Loucy (cell line): ENCODE measurements around the gene SORT1.
A peak's percentile ranks its signal among the peaks of the same experiment; 100 is the strongest.

Experiments used
- H2AFZ ChIP-seq: fragments of 200-600 bp; sonication (generic); 2 replicates; pipeline ENCODE4 v1.6.0; 2016; ENCODE audit warnings: antibody characterized with exemption, mild to moderate bottlenecking, low read length, moderate library complexity
- H3F3A ChIP-seq: fragments of 200-600 bp; 2 replicates; pipeline ENCODE4 v1.6.0; 2016; ENCODE audit warnings: antibody characterized with exemption, low read depth, mild to moderate bottlenecking
- H3K27me3 ChIP-seq: fragments of 200-600 bp; sonication (generic); 2 replicates; pipeline ENCODE4 v1.6.1; 2014; ENCODE audit warnings: low read length, mild to moderate bottlenecking; ENCODE audit not compliant: insufficient read depth, poor library complexity, severe bottlenecking
- H3K36me3 ChIP-seq: fragments of 200-600 bp; sonication (generic); 2 replicates; pipeline ENCODE4 v1.6.1; 2016; ENCODE audit warnings: low read length; ENCODE audit not compliant: insufficient read depth
- H3K4me1 ChIP-seq: fragments of 200-600 bp; sonication (generic); 2 replicates; pipeline ENCODE4 v1.5.1; 2014; ENCODE audit warnings: low read length, mild to moderate bottlenecking; ENCODE audit not compliant: insufficient read depth, poor library complexity, severe bottlenecking
- H3K4me2 ChIP-seq: fragments of 200-600 bp; sonication (generic); 2 replicates; pipeline ENCODE4 v1.6.0; 2014; ENCODE audit warnings: antibody characterized with exemption, low read length, low read depth, mild to moderate bottlenecking; ENCODE audit not compliant: poor library complexity, severe bottlenecking
- H3K4me3 ChIP-seq: fragments of 200-600 bp; sonication (generic); 2 replicates; pipeline ENCODE4 v1.5.1; 2014; ENCODE audit warnings: low read length, mild to moderate bottlenecking, mixed read lengths; ENCODE audit not compliant: poor library complexity, severe bottlenecking
- H3K79me2 ChIP-seq: fragments of 200-600 bp; sonication (generic); 2 replicates; pipeline ENCODE4 v1.6.1; 2014; ENCODE audit warnings: low read length; ENCODE audit not compliant: insufficient read depth
- H3K9ac ChIP-seq: fragments of 200-600 bp; sonication (generic); 2 replicates; pipeline ENCODE4 v1.6.0; 2014; ENCODE audit warnings: mild to moderate bottlenecking, low read depth, low read length, moderate library complexity; ENCODE audit not compliant: poor library complexity, severe bottlenecking
- H3K9me2 ChIP-seq: fragments of 200-600 bp; sonication (generic); replicated peaks from 2 replicates; pipeline ENCODE4 v1.6.1; 2016; ENCODE audit warnings: low read depth, low read length, mixed read lengths
- H3K9me3 ChIP-seq: fragments of 200-600 bp; sonication (generic); 2 replicates; pipeline ENCODE4 v1.6.1; 2014; ENCODE audit warnings: mild to moderate bottlenecking, antibody characterized with exemption, low read length, low read depth; ENCODE audit not compliant: insufficient read depth
- H4K20me1 ChIP-seq: fragments of 200-600 bp; sonication (generic); 2 replicates; pipeline ENCODE4 v1.6.0; 2014; ENCODE audit warnings: antibody characterized with exemption, low read length, mild to moderate bottlenecking; ENCODE audit not compliant: insufficient read depth, poor library complexity, severe bottlenecking
- CTCF ChIP-seq: fragments of 200-600 bp; sonication (generic); conservative IDR thresholded peaks from 2 replicates; pipeline ENCODE4 v1.5.1; 2014; ENCODE audit warnings: mild to moderate bottlenecking, antibody characterized with exemption, low read length
- EZH2phosphoT487 ChIP-seq: fragments of 200-600 bp; IDR thresholded peaks from 2 replicates; pipeline ENCODE4 v1.6.1; 2018; ENCODE audit warnings: antibody characterized with exemption, mild to moderate bottlenecking, moderate library complexity, borderline replicate concordance

Gene SORT1

GRCh38 chr1:109281680-109282496, 115.8 kb downstream of the SORT1 start:
- peak overlapping the region; percentile 86 for H3K4me3 ChIP-seq
- TF ChIP-seq CTCF, result no peak
- no peak for TF ChIP-seq EZH2phosphoT487
- no peaks in the 10 kb centered on the region for H3K9me3 ChIP-seq
- no peak overlapping the region; the same call in 1 of the 2 replicates for H2AFZ ChIP-seq
- H3K4me2 ChIP-seq, result peak overlapping the region; percentile 94
- H3F3A ChIP-seq, result no peaks in the 10 kb centered on the region
- H4K20me1 ChIP-seq, result no peaks in the 10 kb centered on the region
- H3K9me2 ChIP-seq, result no peaks in the 10 kb centered on the region
- H3K79me2 ChIP-seq, result peaks cover 35% of the 10 kb centered on the region
- peak overlapping the region; percentile 92 for H3K9ac ChIP-seq
- no peaks in the 10 kb centered on the region for H3K36me3 ChIP-seq
- H3K4me1 ChIP-seq, result peaks cover 41% of the 10 kb centered on the region
- H3K27me3 ChIP-seq, result no peaks in the 10 kb centered on the region

- Histone ChIP-seq H3K9ac (peak overlapping the region; percentile 92), H2AFZ (no peak overlapping the region), H3K9me3 (no peaks in the 10 kb centered on the region), H3K9me2 (no peaks in the 10 kb centered on the region), H3K4me3 (peak overlapping the region; percentile 86), H3K4me2 (peak overlapping the region; percentile 94), H3K27me3 (no peaks in the 10 kb centered on the region), H3K36me3 (no peaks in the 10 kb centered on the region), H4K20me1 (no peaks in the 10 kb centered on the region), H3K79me2 (peaks cover 35% of the 10 kb centered on the region), H3K4me1 (peaks cover 41% of the 10 kb centered on the region), H3F3A (no peaks in the 10 kb centered on the region)
- TF ChIP-seq CTCF (no peak), EZH2phosphoT487 (no peak)
Observed at GRCh38 chr1:109280862-109281261, 116.9 kb downstream of the SORT1 start.

- peak overlapping the region; percentile 92 for H3K9ac ChIP-seq
- no peak for TF ChIP-seq CTCF
- no peak for TF ChIP-seq EZH2phosphoT487
- H3F3A ChIP-seq, result no peaks in the 10 kb centered on the region
- H3K4me3 ChIP-seq, result peak overlapping the region; percentile 86
- no peaks in the 10 kb centered on the region for H4K20me1 ChIP-seq
- no peaks in the 10 kb centered on the region for H3K36me3 ChIP-seq
- H2AFZ ChIP-seq, result no peak overlapping the region
- H3K9me2 ChIP-seq, result no peaks in the 10 kb centered on the region
- peaks cover 41% of the 10 kb centered on the region for H3K4me1 ChIP-seq
- H3K9me3 ChIP-seq, result no peaks in the 10 kb centered on the region
- no peaks in the 10 kb centered on the region for H3K27me3 ChIP-seq
- peaks cover 35% of the 10 kb centered on the region for H3K79me2 ChIP-seq
- H3K4me2 ChIP-seq, result peak overlapping the region; percentile 94
Observed at GRCh38 chr1:109279615-109280278, 118.0 kb downstream of the SORT1 start.
